HEK293 (cell line): ENCODE results near the gene SIRT4.

Experiments
- CTCF ChIP-seq: fragments of 450-650 bp; formaldehyde crosslinking; IDR thresholded peaks from 2 replicates; pipeline ENCODE4 v1.5.1; 2016; ENCODE audit warnings: missing biosample characterization, missing genetic modification characterization
- KLF17 ChIP-seq: fragments of 450-650 bp; formaldehyde crosslinking; IDR thresholded peaks from 2 replicates; pipeline ENCODE4 v1.5.1; 2016; ENCODE audit warnings: missing biosample characterization, missing genetic modification characterization
- SP2 ChIP-seq: fragments of 450-650 bp; formaldehyde crosslinking; IDR thresholded peaks from 2 replicates; pipeline ENCODE4 v1.5.1; 2016; ENCODE audit warnings: missing biosample characterization, missing genetic modification characterization
- ZFP37 ChIP-seq: fragments of 450-650 bp; formaldehyde crosslinking; IDR thresholded peaks from 2 replicates; pipeline ENCODE4 v1.5.1; 2016; ENCODE audit warnings: missing biosample characterization, missing genetic modification characterization
- ZNF133 ChIP-seq: fragments of 450-650 bp; formaldehyde crosslinking; IDR thresholded peaks from 2 replicates; pipeline ENCODE4 v1.5.1; 2016; ENCODE audit warnings: missing biosample characterization, missing genetic modification characterization
- ZNF423 ChIP-seq: fragments of 450-650 bp; formaldehyde crosslinking; IDR thresholded peaks from 2 replicates; pipeline ENCODE4 v1.5.1; 2016; ENCODE audit warnings: missing biosample characterization, missing genetic modification characterization
- ZNF510 ChIP-seq: fragments of 450-650 bp; formaldehyde crosslinking; IDR thresholded peaks from 2 replicates; pipeline ENCODE4 v1.5.1; 2018; ENCODE audit warnings: mild to moderate bottlenecking, missing genetic modification characterization, missing biosample characterization; ENCODE audit not compliant: insufficient replicate concordance
- ZNF660 ChIP-seq: fragments of 450-650 bp; IDR thresholded peaks from 2 replicates; pipeline ENCODE4 v1.5.1; 2018; ENCODE audit warnings: missing biosample characterization, mild to moderate bottlenecking, missing genetic modification characterization

GRCh38 chr12:120314220-120314619, 12.1 kb downstream of the SIRT4 start:
- TF ChIP-seq CTCF = no peak
- TF ChIP-seq ZFP37 (tag by site-specific recombination) = no peak
- TF ChIP-seq KLF17 = no peak
- TF ChIP-seq ZNF423 (tag by site-specific recombination) = no peak
- TF ChIP-seq ZNF133 (tag by site-specific recombination) = no peak
- TF ChIP-seq SP2 = no peak
- TF ChIP-seq ZNF660 (tag by site-specific recombination) = no peak
- TF ChIP-seq ZNF510 (tag by site-specific recombination) = no peak
